TTC549 (cell line): ENCODE measurements around the gene FBXO10.
"Not testable (repeated sequence)": the region's sequence is repeated elsewhere in the genome, so short reads cannot be mapped to it uniquely, and the experiment has no call there.

Experiments
- FAIRE-seq: peaks from 2 replicates; lab custom pipeline; 2012; peaks lifted over from hg19 to GRCh38; lab: Jason Lieb, UNC

FBXO10 gene

GRCh38 chr9:37575921-37576721 is at the start of gene FBXO10:
FBXO10 (minus strand) TSS chr9:37576380; CDS start chr9:37541768, 34,612 bp downstream.
- FAIRE-seq, result no peak

- FAIRE-seq, result no peak
Measured at GRCh38 chr9:37625758-37626147, 49.6 kb upstream of the FBXO10 start.

- no peak for FAIRE-seq
Measured at GRCh38 chr9:37625036-37625757, 49.0 kb upstream of the FBXO10 start.

GRCh38 chr9:37624073-37624472 is 47.9 kb upstream of the FBXO10 start:
- FAIRE-seq, result no peak

GRCh38 chr9:37623267-37623666 is 47.1 kb upstream of the FBXO10 start:
- FAIRE-seq, result no peak

GRCh38 chr9:37622462-37622861 is 46.3 kb upstream of the FBXO10 start:
- no peak for FAIRE-seq

- FAIRE-seq, result no peak
Measured at GRCh38 chr9:37621273-37622121, 45.3 kb upstream of the FBXO10 start.

- no peak for FAIRE-seq
Measured at GRCh38 chr9:37620396-37620795, 44.2 kb upstream of the FBXO10 start.

GRCh38 chr9:37619806-37620205 is 43.6 kb upstream of the FBXO10 start:
- FAIRE-seq, result no peak

- FAIRE-seq, result no peak
Measured at GRCh38 chr9:37618817-37619216, 42.6 kb upstream of the FBXO10 start.

GRCh38 chr9:37617832-37618231 is 41.7 kb upstream of the FBXO10 start:
- FAIRE-seq, result no peak

GRCh38 chr9:37617161-37617560 is 41.0 kb upstream of the FBXO10 start:
- no peak for FAIRE-seq

GRCh38 chr9:37611961-37612360 is 35.8 kb upstream of the FBXO10 start:
- FAIRE-seq, result no peak

GRCh38 chr9:37611014-37611413 is 34.8 kb upstream of the FBXO10 start:
- no peak for FAIRE-seq

- no peak for FAIRE-seq
Measured at GRCh38 chr9:37609735-37610397, 33.7 kb upstream of the FBXO10 start.

- FAIRE-seq, result no peak
Measured at GRCh38 chr9:37608250-37608649, 32.1 kb upstream of the FBXO10 start.

- no peak for FAIRE-seq
Measured at GRCh38 chr9:37604296-37604695, 28.1 kb upstream of the FBXO10 start.

GRCh38 chr9:37602817-37603216 is 26.6 kb upstream of the FBXO10 start:
- FAIRE-seq, result no peak

GRCh38 chr9:37602061-37602460 is 25.9 kb upstream of the FBXO10 start:
- not testable (repeated sequence) for FAIRE-seq

- FAIRE-seq, result no peak
Measured at GRCh38 chr9:37596504-37596903, 20.3 kb upstream of the FBXO10 start.

- no peak for FAIRE-seq
Measured at GRCh38 chr9:37593883-37594448, 17.8 kb upstream of the FBXO10 start.
